Uterus (tissue), 2 donors: ENCODE results near the gene BCAT1.

Experiments used
- CTCF ChIP-seq, 4 experiments: fragments of 200-600 bp in 2 of 4; fragments of 450-650 bp in 2 of 4; sonication (generic) in 2 of 4; IDR thresholded peaks; one replicate each; pipeline ENCODE4 v1.5.1; 2016 to 2019; ENCODE audit warnings: antibody characterized with exemption in 4 of 4, mild to moderate bottlenecking in 2 of 4, moderate library complexity in 1 of 4
- POLR2A ChIP-seq, 2 donors: fragments of 450-650 bp; IDR thresholded peaks; one replicate each; pipeline ENCODE4 v1.6.1; 2016; ENCODE audit warnings: antibody characterized with exemption in 2 of 2, mild to moderate bottlenecking in 1 of 2, moderate library complexity in 1 of 2

GRCh38 chr12:24814379-24815113 is 134.4 kb downstream of the BCAT1 start:
- TF ChIP-seq POLR2A (IDR thresholded peaks at IDR 0.05) = no peak
- no peak for TF ChIP-seq CTCF (IDR thresholded peaks at IDR 0.05)
